Adrenal gland (tissue), 5 donors: ENCODE data around the gene C1orf105.

Source experiments
- POLR2A ChIP-seq, 2 donors: fragments of 450-650 bp; IDR thresholded peaks; one replicate each; pipeline ENCODE4 v1.6.1; 2017; ENCODE audit warnings: antibody characterized with exemption in 2 of 2, mild to moderate bottlenecking in 2 of 2, moderate library complexity in 1 of 2
- TF ChIP-seq, protein P1 (sequence below), 6 experiments: fragments of 450-650 bp in 4 of 6; fragments of 200-600 bp in 2 of 6; sonication (generic) in 1 of 6; IDR thresholded peaks; 1 replicate in 5 of 6; 2 replicates in 1 of 6; pipeline versions ENCODE4 v1.5.1 to v1.8.0; 2016 to 2021; ENCODE audit warnings: antibody characterized with exemption in 6 of 6, mild to moderate bottlenecking in 2 of 6, moderate library complexity in 1 of 6
- donor health status: DM: no; HTN: no; CAD: no.

DNA sequence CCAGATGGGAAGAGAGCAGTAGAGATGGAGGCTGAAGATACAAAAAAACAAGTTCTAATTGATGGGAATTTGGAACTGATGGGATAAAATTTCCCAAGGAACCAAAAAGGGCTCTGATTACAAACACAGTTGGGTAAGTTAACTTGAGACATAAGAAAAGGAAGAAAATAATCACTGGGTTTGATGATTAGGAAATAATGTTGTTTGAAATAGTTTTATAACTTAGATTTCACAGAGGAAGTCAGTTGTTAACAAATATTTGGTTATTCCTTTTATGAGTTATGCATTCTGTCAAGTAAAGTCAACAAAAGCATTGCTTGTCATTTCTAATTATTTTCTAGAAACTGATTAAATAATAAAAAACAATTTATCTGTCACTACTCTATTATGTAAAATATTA, 92.1 kb downstream of the C1orf105 start:
- TF ChIP-seq, protein P1, sequence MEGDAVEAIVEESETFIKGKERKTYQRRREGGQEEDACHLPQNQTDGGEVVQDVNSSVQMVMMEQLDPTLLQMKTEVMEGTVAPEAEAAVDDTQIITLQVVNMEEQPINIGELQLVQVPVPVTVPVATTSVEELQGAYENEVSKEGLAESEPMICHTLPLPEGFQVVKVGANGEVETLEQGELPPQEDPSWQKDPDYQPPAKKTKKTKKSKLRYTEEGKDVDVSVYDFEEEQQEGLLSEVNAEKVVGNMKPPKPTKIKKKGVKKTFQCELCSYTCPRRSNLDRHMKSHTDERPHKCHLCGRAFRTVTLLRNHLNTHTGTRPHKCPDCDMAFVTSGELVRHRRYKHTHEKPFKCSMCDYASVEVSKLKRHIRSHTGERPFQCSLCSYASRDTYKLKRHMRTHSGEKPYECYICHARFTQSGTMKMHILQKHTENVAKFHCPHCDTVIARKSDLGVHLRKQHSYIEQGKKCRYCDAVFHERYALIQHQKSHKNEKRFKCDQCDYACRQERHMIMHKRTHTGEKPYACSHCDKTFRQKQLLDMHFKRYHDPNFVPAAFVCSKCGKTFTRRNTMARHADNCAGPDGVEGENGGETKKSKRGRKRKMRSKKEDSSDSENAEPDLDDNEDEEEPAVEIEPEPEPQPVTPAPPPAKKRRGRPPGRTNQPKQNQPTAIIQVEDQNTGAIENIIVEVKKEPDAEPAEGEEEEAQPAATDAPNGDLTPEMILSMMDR (IDR thresholded peaks at IDR 0.05) = no peak
- TF ChIP-seq POLR2A (IDR thresholded peaks at IDR 0.05) = no peak
